ENCODE data around the gene MTMR2. TPM values are rescaled to one million over a fixed set of nuclear protein-coding genes. Genes with fewer than 3 reads are reported as not detected.

The MTMR2 gene
- total and polyA plus RNA-seq, 10 of the 15 experiments (the other 5 are each of a cell fraction or from before 2014, with no cell fraction given), result 7.6 to 46.6 (median 22.5) TPM

- Histone ChIP-seq H3K9me3 (replicated peaks; ENCODE audit: control insufficient read depth, insufficient read depth, low read length) (peaks cover 2% of the 10 kb centered on the region; the same call in 2 of the 3 replicates), H3K4me2 (ENCODE audit: control insufficient read depth, insufficient read depth) (no peak overlapping the region), H3K27ac (ENCODE audit: control insufficient read depth, insufficient read depth) (no peak overlapping the region), H3K4me3 (no peak overlapping the region), H3K4me1 (ENCODE audit: control insufficient read depth, insufficient read depth, low read length) (no peaks in the 10 kb centered on the region), H3K9ac (ENCODE audit: control insufficient read depth, insufficient read depth, low read length) (no peak overlapping the region), H3K27me3 (replicated peaks in 1 of 2; ENCODE audit: control insufficient read depth in 2 of 2, insufficient read depth in 2 of 2, low read length in 1 of 2) (no peaks in the 10 kb centered on the region), H4K20me1 (ENCODE audit: control insufficient read depth, insufficient read depth) (no peaks in the 10 kb centered on the region), H3K79me2 (ENCODE audit: control insufficient read depth, insufficient read depth, low read length) (peaks cover 20% of the 10 kb centered on the region), H3K36me3 (ENCODE audit: control insufficient read depth in 2 of 2, insufficient read depth in 2 of 2, low read length in 1 of 2) (no peaks in the 10 kb centered on the region), H2AFZ (ENCODE audit: control insufficient read depth, low read depth, low read length) (no peak overlapping the region)
- ChIA-PET CTCF (no interaction called here), RAD21 (ENCODE audit: unreplicated experiment) (no interaction called here), SMC1A (ENCODE audit: uncharacterized antibody, unreplicated experiment) (interaction anchor here (0.7 to 0.8 kb wide), 2 partner anchors 361 to 417 kb away, joined by 3 read pairs; partner anchors contain the start of gene MAML2), POLR2A (no interaction called here)
- no TSS peak for BruUV-seq (replicated peaks)
- in situ Hi-C loops (cut with MboI), result no loop called here
- WGBS (ENCODE audit: insufficient coverage, insufficient replicate concordance, low lambda C conversion rate, missing lambda C conversion rate), result 100% methylated on average over 1 of the region's 1 CpG
- DNase-seq (ENCODE audit: low read depth, low spot score) (no peak), FAIRE-seq (no peak), ATAC-seq (no peak)
- TF ChIP-seq CEBPZ (IDR thresholded peaks at IDR 0.05; ENCODE audit: low read depth, low read length) (no peak), NFYB (IDR thresholded peaks at IDR 0.05; ENCODE audit: insufficient read depth, low read depth, low read length) (no peak), CUX1 (IDR thresholded peaks at IDR 0.05; ENCODE audit: insufficient replicate concordance, low read depth, low read length) (no peak), SRF (IDR thresholded peaks at IDR 0.05; ENCODE audit: low read depth in 2 of 2, low read length in 2 of 2) (no peak), NR2C1 (IDR thresholded peaks at IDR 0.05) (no peak), RFX5 (IDR thresholded peaks at IDR 0.05; ENCODE audit: low read depth, low read length) (no peak), RUNX3 (IDR thresholded peaks at IDR 0.05; ENCODE audit: low read length) (no peak), BRCA1 (IDR thresholded peaks at IDR 0.05; ENCODE audit: low read depth, low read length) (no peak), IRF4 (IDR thresholded peaks at IDR 0.05; ENCODE audit: low read depth, low read length) (no peak)
- intact Hi-C loops (cut with micrococcal nuclease; ENCODE audit: unreplicated experiment), result loop anchor here (10.0 kb wide), 1 partner anchor 288 kb away; no protein-coding TSS in a partner anchor
Observed at GRCh38 chr11:95926726-95927125, 2.8 kb upstream of the MTMR2 start.
